Kidney glomerular epithelial cell (primary cell): ENCODE results near the gene PPM1D.
"Not testable (repeated sequence)": the region's sequence is repeated elsewhere in the genome, so short reads cannot be mapped to it uniquely, and the experiment has no call there.

ENCODE experiments used
- DNase-seq: peaks from one replicate; lab custom pipeline; 2025; lab: John Stamatoyannopoulos, UW

The PPM1D gene

DNA sequence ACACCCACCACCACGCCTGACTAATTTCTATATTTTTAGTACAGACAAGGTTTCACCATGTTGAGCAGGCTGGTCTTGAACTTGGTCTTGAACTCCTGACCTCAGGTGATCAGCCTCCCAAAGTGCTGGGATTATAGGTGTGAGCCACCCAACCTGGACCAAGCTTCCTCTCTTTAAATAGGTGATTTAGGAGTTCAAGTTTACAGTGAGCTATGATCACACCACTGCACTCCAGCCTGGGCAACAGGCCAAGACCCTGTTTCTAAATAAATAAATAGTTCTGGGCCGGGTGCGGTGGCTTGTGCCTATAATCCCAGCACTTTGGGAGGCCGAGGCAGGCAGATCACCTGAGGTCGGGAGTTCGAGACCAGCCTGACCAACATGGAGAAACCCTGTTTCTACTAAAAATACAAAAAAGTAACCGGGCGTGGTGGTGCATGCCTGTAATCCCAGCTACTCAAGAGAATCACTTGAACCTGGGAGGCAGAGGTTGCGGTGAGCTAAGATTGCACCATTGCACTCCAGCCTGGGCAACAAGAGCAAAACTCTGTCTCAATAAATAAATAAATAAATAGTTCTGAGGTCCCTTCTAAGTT is 6.5 kb upstream of the PPM1D start:
- not testable (repeated sequence) for DNase-seq

DNA sequence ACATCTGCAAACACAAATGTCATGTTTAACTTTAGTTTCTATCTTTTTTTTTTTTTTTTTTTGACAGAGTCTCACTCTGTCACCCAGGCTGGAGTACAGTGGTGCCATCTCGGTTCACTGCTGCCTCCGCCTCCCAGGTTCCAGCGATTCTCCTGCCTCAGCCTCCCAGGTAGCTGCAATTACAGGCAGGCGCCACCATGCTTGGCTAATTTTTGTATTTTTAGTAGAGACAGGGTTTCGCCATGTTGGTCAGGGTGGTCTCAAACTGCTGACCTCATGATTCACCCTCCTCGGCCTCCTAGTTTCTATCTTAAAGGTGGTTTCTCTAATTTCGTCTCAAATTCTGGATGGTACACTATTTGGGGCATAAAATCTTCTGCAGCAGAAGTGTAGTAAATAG is 5.8 kb upstream of the PPM1D start:
- DNase-seq, result not testable (repeated sequence)

DNA sequence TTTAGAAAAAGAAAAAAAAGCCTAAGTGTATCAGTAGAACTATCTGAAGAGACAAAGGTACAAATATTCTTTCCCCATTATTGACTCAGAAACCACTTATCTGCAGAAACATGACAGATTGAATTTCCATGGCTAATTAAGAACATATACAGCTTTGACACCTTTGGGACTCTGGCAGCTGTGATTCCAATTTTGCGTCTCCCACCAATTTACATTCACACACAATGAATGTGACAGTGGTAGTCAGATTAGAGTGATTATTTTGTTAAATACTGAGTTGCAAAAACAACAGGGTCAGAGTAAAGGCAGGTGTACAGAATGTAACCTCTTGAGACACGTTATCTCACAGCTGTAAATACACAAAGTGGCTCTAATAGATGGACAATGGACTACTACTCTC is 5.3 kb upstream of the PPM1D start:
- no peak for DNase-seq

DNA sequence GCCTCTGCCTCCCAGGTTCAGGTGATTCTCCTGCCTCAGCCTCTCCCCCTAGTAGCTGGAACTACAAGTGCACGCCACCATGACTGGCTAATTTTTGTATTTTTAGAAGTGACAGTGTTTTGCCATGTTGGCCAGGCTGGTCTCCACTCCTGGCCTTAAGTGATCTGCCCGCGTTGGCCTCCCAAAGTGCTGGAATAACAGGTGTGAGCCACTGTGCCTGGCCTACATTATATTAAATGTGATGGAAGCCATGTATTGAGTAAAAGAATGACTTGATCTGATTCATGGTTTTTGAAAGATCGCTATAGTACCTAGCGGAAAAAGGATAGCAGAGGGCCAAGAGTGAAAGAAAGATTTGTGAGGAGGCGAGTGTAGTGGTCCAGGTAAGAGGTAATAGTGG is 2.7 kb upstream of the PPM1D start:
- no peak for DNase-seq

DNA sequence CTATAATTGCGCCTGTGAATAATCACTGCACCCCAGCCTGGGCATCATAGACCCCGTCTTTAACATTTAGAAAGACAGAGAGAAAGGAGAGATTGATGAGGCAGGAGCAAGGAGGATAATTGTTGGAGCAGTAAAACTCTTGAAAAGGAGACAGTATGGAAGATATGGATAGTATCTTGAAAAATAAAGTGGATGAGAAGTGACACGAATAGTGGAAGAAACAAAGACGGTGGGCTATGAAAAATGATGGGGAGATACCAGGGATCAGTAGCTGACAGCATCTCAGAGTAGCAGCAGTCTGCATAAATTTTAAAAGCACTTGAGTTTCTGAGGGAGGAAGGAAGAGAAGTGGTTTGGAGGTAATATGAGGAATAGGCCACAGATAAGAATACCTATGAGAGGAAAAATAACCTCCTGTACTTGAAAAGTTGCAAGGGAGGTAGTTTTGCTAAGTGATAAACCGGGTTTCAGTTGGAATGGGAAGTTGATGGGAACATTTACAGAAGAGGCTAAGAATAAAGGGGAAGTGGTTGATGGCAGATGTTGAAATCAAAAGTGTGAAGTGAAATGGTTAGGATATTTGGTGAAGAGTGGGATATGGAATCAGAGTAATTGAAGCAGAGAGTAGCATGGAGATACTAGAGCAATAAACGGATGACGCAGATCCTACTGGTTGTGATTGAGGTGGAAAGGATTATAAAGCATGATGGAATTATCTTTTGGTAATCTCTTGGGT is 1.8 kb upstream of the PPM1D start:
- DNase-seq, result no peak

DNA sequence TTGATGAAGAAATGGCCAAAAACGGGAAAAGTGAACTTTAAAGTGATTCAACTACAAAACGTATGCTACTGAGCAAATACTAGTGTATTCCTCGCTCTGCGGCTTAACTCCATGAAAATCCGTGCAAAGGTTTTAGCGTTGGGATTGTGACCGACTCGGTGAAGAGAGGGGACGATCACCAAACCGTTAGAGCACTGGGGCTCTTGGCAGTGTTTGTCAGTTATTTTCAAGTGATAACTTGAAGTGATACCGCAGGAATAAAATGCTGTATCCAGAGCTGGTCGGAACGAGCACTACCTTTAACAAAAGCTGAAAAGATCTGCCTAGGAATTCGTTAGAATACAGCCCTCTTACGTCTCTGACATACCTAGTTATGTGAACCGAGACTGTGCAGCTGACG is 773 bp upstream of the PPM1D start:
- DNase-seq, result no peak

DNA sequence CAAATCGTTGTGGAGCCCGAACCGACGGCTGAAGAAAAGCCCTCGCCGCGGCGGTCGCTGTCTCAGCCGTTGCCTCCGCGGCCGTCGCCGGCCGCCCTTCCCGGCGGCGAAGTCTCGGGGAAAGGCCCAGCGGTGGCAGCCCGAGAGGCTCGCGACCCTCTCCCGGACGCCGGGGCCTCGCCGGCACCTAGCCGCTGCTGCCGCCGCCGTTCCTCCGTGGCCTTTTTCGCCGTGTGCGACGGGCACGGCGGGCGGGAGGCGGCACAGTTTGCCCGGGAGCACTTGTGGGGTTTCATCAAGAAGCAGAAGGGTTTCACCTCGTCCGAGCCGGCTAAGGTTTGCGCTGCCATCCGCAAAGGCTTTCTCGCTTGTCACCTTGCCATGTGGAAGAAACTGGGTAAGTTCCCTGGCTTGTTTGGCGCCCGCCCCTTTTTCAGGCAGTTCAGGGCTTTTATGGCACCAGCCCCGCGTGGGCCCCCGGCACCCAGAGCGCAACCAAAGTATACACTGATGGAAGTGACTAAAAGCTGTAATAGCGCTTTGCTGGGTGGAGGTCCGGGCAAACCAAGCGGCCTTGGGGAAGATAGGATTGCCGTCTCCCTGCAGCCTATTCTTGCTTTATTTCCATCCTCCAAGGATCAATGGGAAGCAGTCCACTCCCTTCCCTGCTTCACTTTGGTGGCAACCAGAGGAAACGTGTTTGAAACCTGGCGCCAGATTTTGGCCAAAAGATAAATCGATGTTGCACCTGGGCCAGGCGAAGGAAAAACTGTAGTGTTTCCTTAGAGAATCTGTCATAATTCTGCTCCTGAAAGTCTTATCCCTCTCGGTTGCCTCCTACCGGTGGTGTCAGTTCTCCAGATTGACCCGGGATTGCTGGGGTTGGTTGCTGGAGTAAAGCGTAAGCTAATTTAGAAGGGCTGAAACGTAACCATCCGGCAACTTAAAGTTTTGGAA is 775 bp downstream of the PPM1D start:
- peak; percentile 80 for DNase-seq

DNA sequence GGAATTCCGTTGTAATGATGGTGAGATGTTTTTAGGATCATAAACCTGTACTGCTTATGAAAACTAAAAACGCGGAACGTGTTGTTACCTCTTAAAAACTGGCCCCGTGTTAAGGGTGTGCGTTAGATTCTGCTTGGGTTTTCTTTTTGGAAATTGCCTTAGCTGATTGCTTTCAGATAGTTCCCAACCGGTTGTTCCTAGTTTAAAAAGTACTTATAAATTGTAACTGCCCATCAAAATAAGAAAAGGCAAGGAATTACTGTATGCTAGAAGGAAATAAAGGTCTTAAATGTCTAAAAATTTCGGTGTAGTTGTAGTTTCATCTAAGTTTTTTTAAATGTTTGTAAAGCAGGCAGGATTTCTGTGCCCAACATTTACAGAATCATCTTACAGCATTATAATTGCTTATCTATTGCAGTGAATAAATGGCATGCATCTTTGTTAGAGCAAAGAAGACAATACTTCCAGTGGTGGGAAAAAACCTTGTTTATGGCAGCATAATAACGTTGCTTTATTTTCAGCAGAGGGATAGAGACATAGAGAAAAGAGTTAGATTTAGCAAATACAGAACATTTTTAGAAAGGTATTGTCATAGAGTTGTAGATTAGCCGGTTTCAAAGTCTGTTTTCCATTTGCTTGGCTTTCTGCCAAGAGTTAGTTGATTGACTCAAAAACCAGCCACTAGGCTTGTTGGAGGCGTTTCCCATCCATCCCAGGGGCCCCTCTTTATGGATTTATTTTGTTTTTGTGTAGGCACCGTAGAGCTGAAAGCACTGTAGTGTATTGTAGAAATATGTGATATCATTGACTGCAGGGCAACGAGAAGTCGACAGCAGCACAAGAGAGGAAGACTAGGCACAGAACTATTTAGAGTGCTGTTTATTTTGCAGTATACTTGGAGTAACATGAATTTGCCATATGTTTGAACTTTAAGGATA is 1.7 kb downstream of the PPM1D start:
- peak; percentile 66 for DNase-seq

DNA sequence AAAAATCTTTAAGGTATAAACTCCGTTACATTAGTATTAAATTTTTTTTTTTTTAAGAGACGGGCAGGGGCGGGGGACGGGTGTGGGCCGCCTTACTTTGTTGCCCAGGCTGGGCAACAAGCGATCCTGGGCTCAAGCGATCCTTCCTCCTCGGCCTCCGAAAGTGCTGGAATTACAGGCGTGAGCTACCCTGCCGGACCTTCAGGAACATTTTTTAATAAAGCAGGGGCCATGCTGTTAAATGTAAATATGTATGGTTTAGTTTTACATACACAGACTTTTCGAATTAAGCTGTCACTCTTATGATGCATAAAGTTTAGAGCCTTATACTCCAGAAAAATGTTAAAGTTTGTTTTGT is 2.4 kb downstream of the PPM1D start:
- DNase-seq, result no peak

DNA sequence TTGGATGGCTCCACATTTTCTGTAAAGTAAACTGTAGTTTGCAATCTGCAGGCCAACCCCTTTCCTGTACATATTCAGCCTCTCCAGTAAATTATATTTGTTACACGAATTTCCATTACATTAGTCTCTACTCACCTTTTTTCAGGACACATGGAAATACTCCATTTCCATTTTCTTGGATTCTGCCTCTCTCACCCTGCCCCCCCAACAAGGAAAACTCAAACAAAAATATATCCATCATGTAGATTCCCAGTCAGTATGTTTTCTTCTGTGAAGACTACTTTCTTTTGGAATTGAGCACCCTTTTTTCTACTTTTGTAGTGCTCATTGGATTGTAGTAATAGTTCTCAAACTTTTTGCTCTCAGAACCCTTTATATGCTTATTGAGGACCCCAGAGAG is 2.9 kb downstream of the PPM1D start:
- no peak for DNase-seq

DNA sequence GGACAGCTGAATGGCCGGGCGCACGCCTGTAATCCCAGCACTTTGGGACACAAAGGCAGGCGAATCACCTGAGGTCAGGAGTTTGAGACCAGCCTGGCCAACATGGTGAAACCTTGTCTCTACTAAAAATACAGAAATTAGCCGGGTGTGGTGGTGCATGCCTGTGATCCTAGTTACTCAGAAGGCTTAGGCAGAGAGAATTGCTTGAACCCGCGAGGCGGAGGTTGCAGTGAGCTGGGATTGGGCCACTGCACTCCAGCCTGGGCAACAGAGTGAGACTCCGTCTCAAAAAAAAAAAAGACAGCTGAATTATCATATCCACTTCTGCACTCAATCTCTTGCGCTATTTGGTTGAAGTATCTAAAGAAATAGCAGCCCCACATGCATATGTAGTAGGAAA is 3.5 kb downstream of the PPM1D start:
- not testable (repeated sequence) for DNase-seq

DNA sequence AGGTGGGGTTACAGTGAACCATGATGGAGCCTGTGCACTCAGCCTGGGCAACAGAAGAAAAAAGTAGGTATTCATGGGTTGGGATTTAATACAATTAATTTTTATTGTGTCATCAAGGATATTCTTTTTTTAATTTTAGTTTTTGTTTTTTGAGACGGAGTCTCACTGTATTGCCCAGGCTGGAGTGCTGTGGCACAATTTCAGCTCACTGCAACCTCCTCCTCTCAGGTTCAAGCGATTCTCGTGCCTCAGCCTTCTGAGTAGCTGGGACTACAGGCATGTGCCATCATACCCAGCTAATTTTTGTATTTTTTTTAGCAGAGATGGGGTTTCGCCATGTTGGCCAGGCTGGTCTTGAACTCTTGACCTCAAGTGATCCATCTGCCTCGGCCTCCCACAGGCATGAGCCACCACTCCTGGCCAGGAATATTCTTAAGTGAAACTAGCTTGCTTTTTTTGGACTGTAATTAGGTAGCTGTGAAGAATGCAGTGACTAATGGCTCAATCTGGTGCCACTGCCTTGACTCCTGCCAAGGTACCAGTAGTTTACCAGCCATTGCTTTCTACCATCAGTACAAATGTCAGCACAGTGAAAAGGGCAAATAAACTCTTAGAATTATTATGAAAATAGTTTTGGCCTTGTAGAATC is 4.8 kb downstream of the PPM1D start:
- peak; percentile 83 for DNase-seq

DNA sequence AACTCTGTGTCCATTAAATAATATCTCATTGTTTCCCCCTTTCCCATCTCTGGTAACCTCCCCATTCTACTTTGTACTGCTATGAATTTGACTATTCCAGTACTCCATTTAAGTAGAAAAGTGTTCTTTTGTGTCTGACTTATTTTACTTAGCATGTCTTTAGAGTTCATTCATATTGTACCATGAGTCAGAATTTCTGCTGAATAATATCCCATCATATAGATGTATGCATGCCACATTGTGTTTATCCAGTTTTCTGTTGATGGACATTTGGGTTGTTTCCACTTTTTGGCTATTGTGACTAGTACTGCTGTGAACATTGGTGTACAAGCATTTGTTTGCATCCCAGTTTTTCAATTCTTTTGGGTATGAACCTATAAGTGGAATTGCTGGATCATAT is 6.0 kb downstream of the PPM1D start:
- no peak for DNase-seq

DNA sequence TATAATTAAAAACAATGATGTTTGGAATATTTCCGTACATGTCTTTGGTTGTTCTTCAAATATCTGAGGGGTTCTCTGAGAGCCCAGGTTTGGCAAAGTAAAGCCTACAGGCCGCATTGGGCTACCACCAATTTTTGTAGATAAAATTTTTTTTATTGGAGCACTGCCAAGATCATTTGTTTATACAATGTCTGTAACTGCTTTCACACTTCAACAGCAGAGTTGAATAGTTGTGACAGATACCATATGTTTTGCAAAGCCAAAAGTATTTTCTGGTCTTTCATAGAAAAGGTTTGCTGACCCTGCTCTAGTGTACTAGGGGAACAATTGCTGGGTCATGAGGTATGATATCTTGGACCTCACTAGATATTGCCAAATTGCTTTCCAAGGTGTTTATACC is 10.5 kb downstream of the PPM1D start:
- DNase-seq, result no peak

DNA sequence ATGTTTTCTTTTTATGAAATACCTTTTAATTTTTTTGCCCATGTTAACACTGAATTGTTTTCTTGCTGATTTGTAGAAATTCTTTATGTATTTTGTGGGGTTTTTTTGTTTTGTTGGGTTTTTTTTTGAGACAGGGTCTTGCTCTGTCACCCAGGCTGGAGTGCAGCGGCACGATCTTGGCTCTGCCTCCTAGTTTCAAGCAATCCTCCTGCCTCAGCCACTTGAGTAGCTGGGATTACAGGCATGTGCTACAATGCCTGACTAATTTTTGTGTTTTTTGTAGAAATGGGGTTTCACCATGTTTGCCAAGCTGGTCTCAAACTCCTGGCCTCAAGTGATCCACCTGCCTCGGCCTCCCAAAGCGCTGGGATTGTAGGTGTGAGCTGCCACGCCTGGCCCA is 11.3 kb downstream of the PPM1D start:
- not testable (repeated sequence) for DNase-seq

DNA sequence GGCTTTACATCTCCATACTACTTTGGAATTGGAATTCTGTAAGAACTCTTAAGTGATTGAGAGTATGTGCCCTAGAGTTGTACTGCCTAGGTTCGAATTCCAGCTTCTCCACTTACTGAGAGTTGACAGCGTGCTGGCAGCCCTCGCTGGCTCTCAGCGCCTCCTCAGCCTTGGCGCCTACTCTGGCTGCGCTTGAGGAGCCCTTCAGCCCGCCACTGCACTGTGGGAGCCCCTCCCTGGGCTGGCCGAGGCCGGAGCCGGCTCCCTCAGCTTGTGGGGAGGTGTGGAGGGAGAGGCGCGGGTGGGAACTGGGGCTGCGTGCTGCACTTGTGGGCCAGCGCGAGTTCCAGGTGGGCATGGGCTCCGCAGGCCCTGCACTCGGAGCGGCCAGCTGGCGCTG is 13.3 kb downstream of the PPM1D start:
- no peak for DNase-seq

DNA sequence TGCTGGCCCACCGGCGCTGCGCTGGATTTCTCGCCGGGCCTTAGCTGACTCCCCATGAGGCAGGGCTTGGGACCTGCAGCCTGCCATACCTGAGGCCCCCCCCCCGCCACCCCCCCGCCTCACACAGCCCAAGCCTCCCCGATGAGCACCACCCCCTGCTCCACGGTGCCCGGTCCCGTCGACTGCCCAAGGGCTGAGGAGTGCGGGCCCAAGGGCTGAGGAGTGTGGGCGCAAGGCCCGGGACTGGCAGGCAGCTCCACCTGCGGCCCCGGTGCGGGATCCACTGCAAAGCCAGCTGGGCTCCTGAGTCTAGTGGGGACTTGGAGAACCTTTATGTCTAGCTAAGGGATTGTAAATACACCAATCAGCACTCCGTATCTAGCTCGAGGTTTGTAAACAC is 13.8 kb downstream of the PPM1D start:
- DNase-seq, result not testable (repeated sequence)

DNA sequence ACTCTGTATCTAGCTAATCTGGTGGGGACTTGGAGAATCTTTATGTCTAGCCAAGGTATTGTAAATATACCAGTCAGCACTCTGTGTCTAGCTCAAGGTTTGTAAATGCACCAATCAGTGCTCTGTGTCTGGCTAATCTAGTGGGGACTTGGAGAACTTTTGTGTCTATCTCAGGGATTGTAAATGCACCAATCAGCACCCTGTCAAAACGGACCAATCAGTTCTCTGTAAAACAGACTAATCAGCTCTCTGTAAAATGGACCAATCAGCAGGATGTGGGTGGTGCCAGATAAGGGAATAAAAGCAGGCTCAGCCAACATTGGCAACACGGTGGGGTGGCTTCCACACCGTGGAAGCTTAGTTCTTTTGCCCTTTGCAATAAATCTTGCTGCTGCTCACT is 14.3 kb downstream of the PPM1D start:
- DNase-seq, result not testable (repeated sequence)

DNA sequence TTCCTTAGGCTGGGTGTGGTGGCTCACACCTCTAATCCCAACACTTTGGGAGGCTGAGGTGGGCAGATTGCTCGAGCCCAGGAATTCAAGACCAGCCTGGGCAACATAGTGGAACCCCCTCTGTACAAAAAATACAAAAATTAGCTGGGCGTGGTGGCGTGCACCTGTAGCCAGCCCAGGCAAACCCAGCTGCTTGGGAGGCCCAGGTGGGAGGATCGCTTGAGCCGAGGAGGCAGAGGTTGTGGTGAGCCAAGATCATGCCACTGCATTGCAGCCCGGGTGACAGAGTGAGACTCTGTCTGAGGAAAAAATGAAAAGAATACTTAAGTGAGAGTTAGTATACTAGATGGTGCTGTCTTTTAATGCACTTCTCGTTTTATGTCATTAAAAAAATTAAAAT is 15.1 kb downstream of the PPM1D start:
- no peak for DNase-seq

DNA sequence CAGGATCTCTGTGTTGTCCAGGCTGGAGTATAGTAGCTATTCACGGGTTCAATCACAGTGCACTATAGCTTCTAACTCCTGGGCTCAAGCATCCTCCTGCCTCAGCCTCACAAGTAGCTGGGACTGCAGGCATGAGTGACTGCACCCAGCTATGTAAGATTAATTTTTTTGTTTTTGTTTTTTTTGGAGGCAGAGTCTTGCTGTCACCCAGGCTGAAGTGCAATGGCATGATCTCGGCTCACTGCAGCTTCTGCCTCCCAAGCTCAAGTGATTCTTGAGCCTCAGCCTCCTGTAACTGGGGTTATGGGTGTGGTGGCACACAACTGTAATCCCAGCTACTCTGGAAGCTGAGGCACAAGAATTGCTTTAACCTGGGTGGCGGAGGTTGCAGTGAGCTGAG is 15.8 kb downstream of the PPM1D start:
- DNase-seq, result no peak

DNA sequence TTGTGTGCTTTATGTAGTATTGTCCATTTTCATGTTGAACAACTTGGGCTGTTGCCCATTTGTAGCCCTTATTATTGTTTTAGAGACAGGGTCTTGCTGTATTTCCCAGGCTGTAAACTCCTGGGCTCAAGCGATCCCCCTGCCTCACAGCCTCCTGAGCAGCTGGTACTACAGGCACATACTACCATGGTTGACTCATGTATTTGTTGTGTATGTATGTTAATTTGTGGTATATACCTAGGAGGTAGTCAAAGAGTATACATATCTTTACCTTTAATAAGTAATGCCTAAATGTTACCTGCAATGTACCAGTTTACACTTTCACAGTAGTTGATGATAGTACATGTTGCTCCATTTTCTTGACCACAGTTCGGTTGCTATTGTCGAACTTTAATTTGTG is 18.1 kb downstream of the PPM1D start:
- no peak for DNase-seq
